HG03575 (cell line): ENCODE measurements around the gene TMEM63A.
"Not testable (repeated sequence)": the region's sequence is repeated elsewhere in the genome, so short reads cannot be mapped to it uniquely, and the experiment has no call there.

Experiments
- ATAC-seq: cut with Tn5 transposase; IDR thresholded peaks from one replicate; pipeline ENCODE4 v1.9.1; 2021; ENCODE audit not compliant: unreplicated experiment, insufficient number of reproducible peaks, low FRiP score; ENCODE audit errors: extremely low read depth

TMEM63A gene

DNA sequence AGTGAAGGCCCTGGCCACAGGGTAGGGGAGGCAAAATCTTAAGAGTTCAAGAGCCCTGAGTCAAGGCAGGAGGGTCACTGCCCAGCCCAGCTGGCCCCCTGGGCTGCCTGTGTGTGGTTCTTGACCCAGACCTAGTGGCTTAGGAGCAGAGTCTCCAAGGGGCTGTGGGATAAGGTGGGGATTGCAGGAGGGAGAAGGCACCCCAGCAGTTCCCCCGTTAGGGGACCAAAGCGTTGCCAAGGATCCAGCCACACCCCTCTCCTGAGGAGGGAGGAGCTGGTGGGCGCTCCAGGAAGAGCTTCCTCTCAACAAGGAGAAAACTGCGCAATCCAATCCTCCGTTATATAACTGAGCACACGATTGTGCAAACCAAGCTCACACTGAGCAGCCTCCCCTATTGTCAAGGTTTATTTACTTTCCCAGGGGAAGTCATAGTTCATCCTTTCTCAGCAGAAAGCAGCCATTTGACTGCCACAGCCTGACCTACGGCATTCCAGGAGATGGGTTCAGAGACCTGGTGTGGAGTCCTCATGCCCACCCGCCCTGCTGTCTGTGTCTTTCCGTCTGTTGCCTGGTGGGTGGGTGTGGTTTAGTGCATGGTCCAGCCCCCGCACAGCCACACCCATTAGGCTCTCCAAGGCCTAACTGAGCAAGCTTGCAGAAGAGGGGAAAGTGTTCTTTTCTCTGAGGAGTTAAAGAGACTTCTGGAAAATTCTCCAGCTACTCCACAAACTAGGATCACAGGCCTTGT lies 68.8 kb downstream of the TMEM63A start:
- ATAC-seq: no peak

DNA sequence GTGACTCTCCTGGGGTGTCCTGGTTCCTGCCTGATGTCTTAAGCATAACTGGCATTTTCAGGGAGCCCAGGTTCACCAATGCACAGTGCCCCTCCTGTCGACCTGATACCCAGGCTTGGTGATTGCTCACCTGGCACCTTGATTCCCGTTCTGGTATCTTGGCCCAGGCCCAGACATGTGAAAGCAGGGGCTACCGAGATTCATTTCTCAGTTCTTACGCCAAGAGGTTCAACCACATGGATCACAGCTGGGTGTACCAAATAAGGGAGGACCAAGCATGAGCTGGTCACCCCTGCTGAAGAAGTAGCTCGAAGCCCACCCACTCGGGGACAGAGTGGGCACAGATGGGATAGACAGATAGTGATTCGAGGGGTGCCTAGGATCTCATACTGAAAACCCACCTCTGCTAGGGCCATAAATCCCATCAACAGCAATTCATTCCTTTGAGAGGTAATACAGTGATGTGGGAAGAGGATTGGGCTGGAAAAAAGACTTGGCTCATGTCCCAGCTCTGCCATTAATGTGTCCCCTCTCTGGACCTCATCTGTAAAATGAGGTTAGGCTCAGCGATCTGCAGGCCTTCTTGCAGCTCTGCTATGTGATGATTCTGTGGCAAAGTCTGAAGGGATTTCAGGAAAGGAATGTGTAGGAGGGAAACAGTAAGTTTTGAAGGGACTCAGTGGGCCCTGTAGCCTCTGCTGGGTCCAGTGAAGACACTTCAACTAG lies 69.5 kb downstream of the TMEM63A start:
- ATAC-seq: no peak

DNA sequence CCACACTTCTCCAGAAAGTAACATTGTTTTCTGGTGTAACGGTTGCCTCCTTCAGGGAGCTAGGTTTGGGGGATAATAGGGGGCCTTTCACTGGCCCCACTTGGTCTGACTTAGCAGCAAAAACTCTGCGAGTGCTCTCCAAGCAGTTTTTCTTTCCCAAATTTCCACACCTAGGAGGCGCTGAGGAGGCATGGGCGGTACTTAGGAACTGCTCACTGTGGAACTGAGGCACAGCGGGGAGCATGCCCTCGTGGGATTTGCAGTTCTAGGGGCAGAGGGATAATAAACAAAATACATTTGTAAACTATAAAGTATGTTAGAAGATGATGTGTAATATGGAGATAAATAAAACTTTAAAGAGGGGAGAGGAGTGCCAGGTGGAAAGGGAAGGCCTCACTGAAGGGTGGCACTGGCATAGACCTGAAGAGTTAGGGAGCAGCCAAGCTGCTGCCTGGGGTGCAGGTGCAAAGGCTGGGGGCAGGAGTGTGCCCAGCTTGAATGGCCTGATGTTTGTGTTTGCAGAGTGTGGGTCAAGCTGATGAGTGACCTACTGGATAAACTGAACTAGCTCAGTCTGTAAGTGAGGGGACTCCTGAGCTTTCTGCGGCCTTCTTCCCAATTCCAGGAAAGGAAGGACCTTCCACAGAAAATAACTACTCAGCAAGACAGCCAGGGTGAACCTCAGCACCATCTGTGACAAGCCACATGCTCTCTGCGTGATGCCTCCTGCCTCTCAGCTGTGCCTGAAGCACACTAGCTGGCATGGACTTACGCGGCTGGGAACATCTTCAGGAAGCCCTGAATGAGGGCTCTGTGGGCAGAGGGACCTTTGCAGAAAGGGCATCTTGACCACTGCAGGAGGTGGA lies 70.3 kb downstream of the TMEM63A start:
- no peak for ATAC-seq

DNA sequence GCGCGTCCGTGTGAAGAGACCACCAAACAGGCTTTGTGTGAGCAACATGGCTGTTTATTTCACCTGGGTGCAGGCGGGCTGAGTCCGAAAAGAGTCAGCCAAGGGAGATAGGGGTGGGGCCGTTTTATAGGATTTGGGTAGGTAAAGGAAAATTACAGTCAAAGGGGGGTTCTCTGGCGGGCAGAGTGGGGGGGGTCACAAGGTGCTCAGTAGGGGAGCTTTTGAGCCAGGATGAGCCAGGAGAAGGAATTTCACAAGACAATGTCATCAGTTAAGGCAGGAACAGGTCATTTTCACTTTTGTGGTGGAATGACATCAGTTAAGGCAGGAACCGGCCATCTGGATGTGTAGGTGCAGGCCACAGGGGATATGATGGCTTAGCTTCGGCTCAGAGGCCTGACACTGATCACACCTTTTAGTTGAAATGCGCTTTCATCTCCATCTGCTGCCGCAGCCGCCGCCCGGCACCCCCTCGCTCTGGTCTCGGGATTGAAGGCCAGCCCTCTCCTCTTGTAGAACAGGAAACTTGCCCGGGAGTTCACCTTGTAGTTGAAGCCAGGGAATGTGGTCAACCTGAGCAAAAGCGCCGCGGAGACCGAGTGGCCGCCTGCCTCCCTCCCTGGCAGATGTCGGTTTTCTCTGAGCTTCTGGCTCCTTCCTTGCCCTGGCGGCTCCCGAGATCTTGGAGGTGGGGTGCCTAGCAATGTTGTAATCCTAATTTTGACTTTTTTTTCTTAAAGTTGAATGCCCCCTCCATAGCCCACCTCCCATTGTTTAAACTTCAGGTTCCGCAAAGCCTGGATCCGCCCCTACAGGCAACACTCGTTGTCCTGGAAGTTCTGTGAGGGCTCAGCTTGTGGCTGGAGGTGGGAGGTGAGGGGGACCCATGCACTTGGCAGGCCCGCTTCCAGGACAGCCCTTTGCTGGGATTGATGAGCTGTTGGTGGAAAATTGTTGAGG lies 71.3 kb downstream of the TMEM63A start:
- ATAC-seq: not testable (repeated sequence)

DNA sequence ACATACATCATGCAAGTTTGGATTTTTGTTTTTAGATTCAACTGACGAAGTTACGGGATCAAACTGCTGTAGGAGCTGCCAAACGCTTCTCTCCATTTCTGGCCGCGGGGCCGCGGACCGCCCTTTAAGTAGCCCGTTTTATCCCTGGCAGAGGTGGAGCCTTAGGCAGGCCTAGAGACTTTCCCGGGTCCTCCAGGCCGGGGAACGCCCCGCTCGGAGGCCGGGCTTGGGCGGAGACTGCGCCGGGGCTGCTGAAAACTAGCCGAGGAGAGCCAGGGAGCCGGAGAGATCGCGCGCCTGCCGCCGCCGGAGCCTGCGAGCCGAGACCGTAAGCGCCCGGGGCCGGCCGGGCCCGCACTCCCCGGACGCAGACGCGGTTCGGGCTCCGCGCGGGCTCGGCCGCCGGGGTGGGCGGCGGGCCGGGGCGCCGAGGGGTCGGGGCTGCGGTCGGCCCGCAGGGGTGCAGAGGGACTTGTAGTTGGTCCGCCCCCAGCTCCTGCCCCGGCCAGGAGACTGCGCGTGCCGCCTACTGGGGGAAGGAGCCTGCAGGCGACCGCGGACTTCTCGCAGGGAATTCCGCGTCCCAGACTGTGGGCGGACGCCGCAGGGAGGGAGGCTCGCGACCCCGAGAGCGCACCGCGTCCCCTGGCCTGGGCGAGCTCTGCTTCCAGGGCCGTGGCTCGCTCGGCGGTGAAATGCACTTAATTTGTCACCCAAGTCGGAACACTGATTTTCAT lies 72.2 kb downstream of the TMEM63A start, which contains the start of gene EPHX1:
EPHX1 (plus strand) TSS at position 283 of the 737 bp plus-strand sequence. CDS start 18,606 bp downstream, outside the sequence.
- no peak for ATAC-seq

DNA sequence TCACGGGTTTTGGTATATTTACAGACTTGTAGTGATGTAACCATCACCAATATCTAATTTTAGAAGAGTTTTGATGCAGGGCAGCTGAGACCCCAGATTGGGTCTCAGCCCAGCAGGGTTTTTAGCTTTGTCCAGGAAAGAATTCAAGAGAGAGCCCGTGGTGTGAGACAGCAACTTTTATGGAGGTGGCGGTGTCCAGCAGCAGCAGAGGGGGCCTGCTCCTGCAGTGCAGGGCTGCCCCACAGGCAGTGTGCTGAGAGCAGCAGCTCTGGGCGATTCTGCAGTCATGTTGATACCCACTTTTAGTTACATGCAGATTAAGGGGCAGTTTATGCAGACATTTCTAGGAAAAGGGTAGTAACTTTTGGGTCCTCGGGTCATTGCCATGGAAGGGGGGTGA lies 74.0 kb downstream of the TMEM63A start:
- ATAC-seq: no peak

DNA sequence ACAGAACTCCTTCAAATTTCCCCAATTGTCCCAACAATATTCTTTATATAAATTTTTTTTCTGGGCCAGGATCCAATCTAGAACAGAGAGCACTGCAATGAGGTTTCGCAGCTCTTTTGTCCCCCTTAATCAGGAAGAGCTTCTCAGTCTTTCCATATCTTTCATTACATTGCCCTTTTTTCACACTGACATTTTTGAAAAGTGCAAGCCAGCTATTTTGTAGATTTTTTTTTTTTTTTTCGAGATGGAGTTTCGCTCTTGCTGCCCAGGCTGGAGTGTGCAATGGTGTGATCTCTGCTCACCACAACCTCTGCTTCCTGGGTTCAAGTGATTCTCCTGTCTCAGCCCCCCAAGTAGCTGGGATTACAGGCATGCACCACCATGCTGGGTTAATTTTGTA lies 75.4 kb downstream of the TMEM63A start:
- ATAC-seq: not testable (repeated sequence)

DNA sequence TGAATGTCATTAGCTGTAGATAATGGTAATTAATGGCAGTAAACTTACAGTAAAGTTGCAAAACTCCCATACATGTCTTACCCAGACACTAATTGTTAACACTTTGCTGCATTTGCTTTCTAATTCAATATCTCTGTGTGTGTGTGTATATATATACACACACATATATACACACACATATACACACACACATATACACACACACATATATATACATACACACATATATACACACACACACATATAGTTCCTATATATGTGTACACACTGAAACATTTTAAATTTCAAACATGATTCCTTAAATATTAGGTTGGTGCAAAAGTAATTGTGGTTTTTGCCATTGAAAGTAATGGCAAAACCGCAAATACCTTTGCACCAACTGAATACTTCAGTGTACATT lies 75.9 kb downstream of the TMEM63A start:
- ATAC-seq: no peak

DNA sequence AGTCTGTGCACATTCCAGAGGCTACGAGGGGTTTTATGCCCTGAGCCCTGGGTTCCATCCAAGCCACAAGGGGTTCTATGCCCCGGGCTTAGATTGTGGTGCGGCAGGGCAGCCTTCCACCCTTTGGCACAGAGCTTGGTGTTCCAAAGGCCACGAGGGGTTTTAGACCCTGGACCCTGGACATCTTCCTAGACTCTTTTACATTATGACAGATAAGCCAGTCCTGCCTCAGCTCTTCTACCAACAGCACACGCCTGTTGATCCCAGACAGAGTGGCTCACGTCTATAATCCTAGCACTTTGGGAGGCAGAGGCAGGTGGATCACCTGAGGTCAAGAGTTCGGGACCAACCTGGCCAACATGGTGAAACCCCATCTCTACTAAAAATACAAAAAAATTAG lies 81.0 kb downstream of the TMEM63A start:
- ATAC-seq: not testable (repeated sequence)

DNA sequence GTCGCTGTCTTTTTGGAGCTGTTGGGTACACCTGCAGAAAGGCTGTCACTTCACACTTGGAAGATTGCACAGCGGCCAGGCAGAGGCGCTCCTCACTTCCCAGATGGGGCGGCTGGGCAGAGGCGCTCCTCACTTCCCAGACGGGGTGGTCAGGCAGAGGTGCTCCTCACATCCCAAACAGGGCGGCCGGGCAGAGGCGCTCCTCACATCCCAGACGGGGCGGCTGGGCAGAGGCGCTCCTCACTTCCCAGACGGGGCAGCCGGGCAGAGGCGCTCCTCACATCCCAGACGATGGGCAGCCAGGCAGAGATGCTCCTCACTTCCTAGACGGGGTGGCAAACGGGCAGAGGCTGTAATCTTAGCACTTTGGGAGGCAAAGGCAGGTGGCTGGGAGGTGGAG lies 86.1 kb downstream of the TMEM63A start:
- ATAC-seq: not testable (repeated sequence)
